Parathyroid adenoma (tissue), 2 donors: Measurements from ENCODE around the gene ARID4B.

Experiments used
- H2AFZ ChIP-seq: fragments of 300-600 bp; sonication (generic); one replicate; pipeline ENCODE4 v1.7.0; 2017; ENCODE audit warnings: antibody characterized with exemption, mild to moderate bottlenecking
- H3K27ac ChIP-seq: fragments of 300-600 bp; sonication (generic); one replicate; pipeline ENCODE4 v1.7.0; 2017
- H3K27me3 ChIP-seq: fragments of 300-600 bp; sonication (generic); one replicate; pipeline ENCODE4 v1.7.0; 2017; ENCODE audit warnings: low read length; ENCODE audit not compliant: control insufficient read depth, insufficient read depth
- H3K36me3 ChIP-seq: fragments of 300-600 bp; sonication (generic); one replicate; pipeline ENCODE4 v1.7.0; 2017; ENCODE audit warnings: low read length; ENCODE audit not compliant: control insufficient read depth, insufficient read depth
- H3K4me1 ChIP-seq: fragments of 300-600 bp; sonication (generic); one replicate; pipeline ENCODE4 v1.7.0; 2017; ENCODE audit warnings: control low read depth
- H3K4me2 ChIP-seq: fragments of 300-600 bp; sonication (generic); one replicate; pipeline ENCODE4 v1.7.0; 2017; ENCODE audit warnings: low read length
- H3K4me3 ChIP-seq: fragments of 300-600 bp; sonication (generic); one replicate; pipeline ENCODE4 v1.7.0; 2017; ENCODE audit warnings: low read depth, low read length
- H3K79me2 ChIP-seq: fragments of 300-600 bp; sonication (generic); one replicate; pipeline ENCODE4 v1.7.0; 2017; ENCODE audit warnings: control low read depth
- H3K9ac ChIP-seq: fragments of 300-600 bp; sonication (generic); one replicate; pipeline ENCODE4 v1.7.0; 2017; ENCODE audit warnings: mild to moderate bottlenecking
- H3K9me3 ChIP-seq: fragments of 300-600 bp; sonication (generic); one replicate; pipeline ENCODE4 v1.7.0; 2017; ENCODE audit warnings: low read length; ENCODE audit not compliant: control insufficient read depth
- TF ChIP-seq, protein P1 (sequence below): fragments of 300-600 bp; sonication (generic); IDR thresholded peaks from one replicate; pipeline ENCODE4 v1.7.0; 2017; ENCODE audit warnings: antibody characterized with exemption, mild to moderate bottlenecking
- donor health status: primary hyperparathyroidism.

Gene ARID4B

DNA sequence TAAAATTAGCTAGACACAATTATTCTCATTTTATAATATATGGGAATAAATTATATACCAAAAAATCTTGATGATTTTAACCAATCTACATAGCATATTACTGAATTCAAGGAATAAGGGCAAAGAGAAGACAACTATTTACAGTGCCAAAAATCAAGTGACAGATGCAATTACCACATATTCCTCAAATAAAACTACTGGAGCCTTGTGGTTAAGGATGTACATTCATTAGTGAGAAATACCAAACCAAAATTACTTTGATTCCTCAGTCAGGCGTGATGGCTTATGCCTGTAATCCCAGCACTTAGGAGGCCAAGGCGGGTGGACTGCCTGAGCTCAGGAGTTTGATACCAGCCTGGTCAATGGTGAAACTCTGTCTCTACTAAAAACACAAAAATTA lies 98.1 kb downstream of the ARID4B start:
- Histone ChIP-seq H3K9me3 (no peaks in the 10 kb centered on the region), H3K79me2 (no peaks in the 10 kb centered on the region), H3K27ac (no peak overlapping the region), H3K4me1 (no peaks in the 10 kb centered on the region), H2AFZ (no peak overlapping the region), H3K36me3 (no peaks in the 10 kb centered on the region), H3K27me3 (no peaks in the 10 kb centered on the region), H3K4me2 (no peak overlapping the region), H3K4me3 (no peak overlapping the region), H3K9ac (no peak overlapping the region)
- TF ChIP-seq, protein P1, sequence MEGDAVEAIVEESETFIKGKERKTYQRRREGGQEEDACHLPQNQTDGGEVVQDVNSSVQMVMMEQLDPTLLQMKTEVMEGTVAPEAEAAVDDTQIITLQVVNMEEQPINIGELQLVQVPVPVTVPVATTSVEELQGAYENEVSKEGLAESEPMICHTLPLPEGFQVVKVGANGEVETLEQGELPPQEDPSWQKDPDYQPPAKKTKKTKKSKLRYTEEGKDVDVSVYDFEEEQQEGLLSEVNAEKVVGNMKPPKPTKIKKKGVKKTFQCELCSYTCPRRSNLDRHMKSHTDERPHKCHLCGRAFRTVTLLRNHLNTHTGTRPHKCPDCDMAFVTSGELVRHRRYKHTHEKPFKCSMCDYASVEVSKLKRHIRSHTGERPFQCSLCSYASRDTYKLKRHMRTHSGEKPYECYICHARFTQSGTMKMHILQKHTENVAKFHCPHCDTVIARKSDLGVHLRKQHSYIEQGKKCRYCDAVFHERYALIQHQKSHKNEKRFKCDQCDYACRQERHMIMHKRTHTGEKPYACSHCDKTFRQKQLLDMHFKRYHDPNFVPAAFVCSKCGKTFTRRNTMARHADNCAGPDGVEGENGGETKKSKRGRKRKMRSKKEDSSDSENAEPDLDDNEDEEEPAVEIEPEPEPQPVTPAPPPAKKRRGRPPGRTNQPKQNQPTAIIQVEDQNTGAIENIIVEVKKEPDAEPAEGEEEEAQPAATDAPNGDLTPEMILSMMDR, result no peak

DNA sequence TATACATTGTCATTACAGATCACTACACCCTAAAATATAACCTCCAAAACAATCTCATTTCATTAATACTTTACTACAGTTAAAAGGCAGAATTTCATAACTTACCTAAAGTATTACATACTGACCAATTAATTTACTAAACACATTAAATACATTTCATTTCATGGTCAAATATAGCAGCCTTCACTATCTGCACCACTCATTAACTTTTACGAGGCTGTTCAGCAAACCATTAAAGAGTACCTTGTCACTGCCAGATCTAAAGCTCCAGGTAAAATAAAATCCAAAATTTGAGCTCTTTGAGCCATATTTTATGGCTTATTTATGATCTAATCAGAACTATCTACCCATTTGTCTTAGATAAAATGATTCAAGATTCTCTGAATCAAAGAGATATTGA lies 100.6 kb downstream of the ARID4B start:
- Histone ChIP-seq H3K9ac (no peak overlapping the region), H3K27me3 (no peaks in the 10 kb centered on the region), H3K27ac (no peak overlapping the region), H3K4me2 (no peak overlapping the region), H2AFZ (no peak overlapping the region), H3K79me2 (no peaks in the 10 kb centered on the region), H3K36me3 (no peaks in the 10 kb centered on the region), H3K4me1 (no peaks in the 10 kb centered on the region), H3K9me3 (no peaks in the 10 kb centered on the region), H3K4me3 (no peak overlapping the region)
- TF ChIP-seq, protein P1, result no peak

- Histone ChIP-seq H3K4me2 (no peak overlapping the region), H3K79me2 (no peaks in the 10 kb centered on the region), H3K9me3 (no peaks in the 10 kb centered on the region), H3K9ac (no peak overlapping the region), H3K4me3 (no peak overlapping the region), H3K4me1 (no peaks in the 10 kb centered on the region), H2AFZ (no peak overlapping the region), H3K27me3 (no peaks in the 10 kb centered on the region), H3K36me3 (no peaks in the 10 kb centered on the region), H3K27ac (no peak overlapping the region)
- TF ChIP-seq, protein P1, result no peak
Measured at GRCh38 chr1:235226933-235227332, 101.0 kb downstream of the ARID4B start.

DNA sequence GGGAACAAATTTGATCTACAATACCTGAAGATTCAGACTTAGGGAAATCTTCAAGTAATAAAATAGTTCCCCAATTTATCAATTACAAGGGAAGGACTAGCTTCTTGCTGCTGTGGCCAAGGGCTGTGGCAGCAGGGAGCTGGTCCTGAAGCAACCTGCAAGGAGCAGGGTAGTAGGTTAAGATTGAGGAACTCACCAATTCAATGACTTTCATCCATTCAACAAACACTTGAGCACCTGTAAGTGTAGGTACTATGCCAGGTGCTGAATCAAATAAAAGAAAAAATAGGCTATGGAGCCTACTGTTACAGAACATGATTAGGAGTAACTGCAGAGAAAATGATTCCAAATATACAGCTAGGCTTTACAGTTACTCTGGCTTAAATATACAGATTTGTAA lies 102.7 kb downstream of the ARID4B start:
- H3K36me3 ChIP-seq, result no peaks in the 10 kb centered on the region
- TF ChIP-seq, protein P1, result no peak
- H2AFZ ChIP-seq, result no peak overlapping the region
- H3K4me3 ChIP-seq, result no peak overlapping the region
- H3K79me2 ChIP-seq, result no peaks in the 10 kb centered on the region
- H3K27ac ChIP-seq, result no peak overlapping the region
- no peaks in the 10 kb centered on the region for H3K4me1 ChIP-seq
- no peak overlapping the region for H3K9ac ChIP-seq
- no peaks in the 10 kb centered on the region for H3K9me3 ChIP-seq
- no peaks in the 10 kb centered on the region for H3K27me3 ChIP-seq
- H3K4me2 ChIP-seq, result no peak overlapping the region

- Histone ChIP-seq H3K27ac (no peak overlapping the region), H3K27me3 (no peaks in the 10 kb centered on the region), H3K36me3 (no peaks in the 10 kb centered on the region), H3K4me1 (no peaks in the 10 kb centered on the region), H3K9ac (no peak overlapping the region), H2AFZ (no peak overlapping the region), H3K79me2 (no peaks in the 10 kb centered on the region), H3K9me3 (no peaks in the 10 kb centered on the region), H3K4me2 (no peak overlapping the region), H3K4me3 (no peak overlapping the region)
- TF ChIP-seq, protein P1, result no peak
Measured at GRCh38 chr1:235221653-235222375, 106.2 kb downstream of the ARID4B start.
